ENCODE measurements around the gene MSL2.

The MSL2 gene

DNA sequence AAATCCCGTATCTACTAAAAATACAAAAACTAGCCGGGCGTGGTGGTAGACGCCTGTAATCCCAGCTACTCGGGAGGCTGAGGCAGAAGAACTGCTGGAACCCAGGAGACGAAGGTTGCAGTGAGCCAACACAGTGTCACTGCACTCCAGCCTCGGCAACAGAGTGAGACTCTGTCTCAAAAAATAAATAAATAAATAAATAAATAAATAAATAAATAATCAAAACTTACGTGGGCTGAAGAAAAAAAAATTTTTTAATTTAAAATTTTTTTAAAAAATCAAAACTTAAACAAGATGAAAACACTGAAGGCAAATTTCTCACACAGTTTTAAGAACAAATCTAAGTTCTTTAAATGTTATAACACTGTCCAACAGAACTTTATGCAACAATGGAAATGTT lies 14.4 kb downstream of the MSL2 start:
- Histone ChIP-seq H3K9me3 (ENCODE audit: low read length) (no peaks in the 10 kb centered on the region), H3F3A (ENCODE audit: insufficient read depth, low read length) (no peaks in the 10 kb centered on the region), H3K4me3 (ENCODE audit: low read depth, low read length, poor library complexity, severe bottlenecking) (no peak overlapping the region), H3K4me1 (ENCODE audit: insufficient read depth, low read length, severe bottlenecking) (peaks cover 63% of the 10 kb centered on the region), H3K4me2 (ENCODE audit: low read length) (no peak overlapping the region; the same call in 1 of the 2 replicates), H3K9ac (ENCODE audit: low read length) (no peak overlapping the region), H3K27ac (ENCODE audit: low read depth, low read length, poor library complexity, severe bottlenecking) (no peak overlapping the region), H3K9me2 (ENCODE audit: low read depth, low read length) (no peaks in the 10 kb centered on the region), H3K36me3 (ENCODE audit: insufficient read depth, low read length) (no peaks in the 10 kb centered on the region), H4K20me1 (ENCODE audit: insufficient read depth, low read length) (peaks cover 5% of the 10 kb centered on the region; the same call in 1 of the 2 replicates), H3K27me3 (ENCODE audit: insufficient read depth, low read length) (no peaks in the 10 kb centered on the region), H3K79me2 (ENCODE audit: insufficient read depth, low read length) (peaks cover 99% of the 10 kb centered on the region), H2AFZ (ENCODE audit: low read length) (no peak overlapping the region)
- TF ChIP-seq, protein P1, sequence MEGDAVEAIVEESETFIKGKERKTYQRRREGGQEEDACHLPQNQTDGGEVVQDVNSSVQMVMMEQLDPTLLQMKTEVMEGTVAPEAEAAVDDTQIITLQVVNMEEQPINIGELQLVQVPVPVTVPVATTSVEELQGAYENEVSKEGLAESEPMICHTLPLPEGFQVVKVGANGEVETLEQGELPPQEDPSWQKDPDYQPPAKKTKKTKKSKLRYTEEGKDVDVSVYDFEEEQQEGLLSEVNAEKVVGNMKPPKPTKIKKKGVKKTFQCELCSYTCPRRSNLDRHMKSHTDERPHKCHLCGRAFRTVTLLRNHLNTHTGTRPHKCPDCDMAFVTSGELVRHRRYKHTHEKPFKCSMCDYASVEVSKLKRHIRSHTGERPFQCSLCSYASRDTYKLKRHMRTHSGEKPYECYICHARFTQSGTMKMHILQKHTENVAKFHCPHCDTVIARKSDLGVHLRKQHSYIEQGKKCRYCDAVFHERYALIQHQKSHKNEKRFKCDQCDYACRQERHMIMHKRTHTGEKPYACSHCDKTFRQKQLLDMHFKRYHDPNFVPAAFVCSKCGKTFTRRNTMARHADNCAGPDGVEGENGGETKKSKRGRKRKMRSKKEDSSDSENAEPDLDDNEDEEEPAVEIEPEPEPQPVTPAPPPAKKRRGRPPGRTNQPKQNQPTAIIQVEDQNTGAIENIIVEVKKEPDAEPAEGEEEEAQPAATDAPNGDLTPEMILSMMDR (IDR thresholded peaks at IDR 0.05; ENCODE audit: low read length) = no peak

DNA sequence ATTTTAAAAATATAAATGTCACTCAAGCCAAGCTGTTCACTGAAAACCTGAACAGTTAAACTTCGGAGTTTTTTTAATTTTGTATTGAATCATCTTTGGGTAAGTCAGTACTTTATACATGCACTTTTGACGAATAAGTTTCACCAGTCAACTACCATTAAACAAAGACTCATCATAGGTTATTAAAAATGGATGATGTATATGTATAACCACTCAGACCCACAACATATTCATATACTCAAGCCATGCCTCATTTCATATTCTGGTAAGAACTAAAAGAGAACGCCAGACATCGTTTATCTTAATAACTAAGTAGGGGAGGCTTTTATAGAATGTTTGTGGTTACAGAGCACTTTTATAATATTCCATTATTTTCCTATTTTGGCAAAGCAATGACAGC lies 18.3 kb downstream of the MSL2 start:
- Histone ChIP-seq H3K27me3 (ENCODE audit: insufficient read depth, low read length) (no peaks in the 10 kb centered on the region), H3K4me3 (ENCODE audit: low read depth, low read length, poor library complexity, severe bottlenecking) (no peak overlapping the region), H3K9ac (ENCODE audit: low read length) (no peak overlapping the region), H3K9me2 (ENCODE audit: low read depth, low read length) (no peaks in the 10 kb centered on the region), H3K36me3 (ENCODE audit: insufficient read depth, low read length) (peaks cover 5% of the 10 kb centered on the region; the same call in 1 of the 2 replicates), H3K9me3 (ENCODE audit: low read length) (no peaks in the 10 kb centered on the region), H3K79me2 (ENCODE audit: insufficient read depth, low read length) (peaks cover 99% of the 10 kb centered on the region), H3K27ac (ENCODE audit: low read depth, low read length, poor library complexity, severe bottlenecking) (no peak overlapping the region), H2AFZ (ENCODE audit: low read length) (no peak overlapping the region), H3F3A (ENCODE audit: insufficient read depth, low read length) (no peaks in the 10 kb centered on the region), H4K20me1 (ENCODE audit: insufficient read depth, low read length) (peaks cover 5% of the 10 kb centered on the region; the same call in 1 of the 2 replicates), H3K4me1 (ENCODE audit: insufficient read depth, low read length, severe bottlenecking) (peaks cover 40% of the 10 kb centered on the region), H3K4me2 (ENCODE audit: low read length) (no peak overlapping the region)
- TF ChIP-seq EZH2 (IDR thresholded peaks at IDR 0.05; ENCODE audit: borderline replicate concordance, low read length) = no peak
- TF ChIP-seq, protein P1 (IDR thresholded peaks at IDR 0.05; ENCODE audit: low read length) = no peak

DNA sequence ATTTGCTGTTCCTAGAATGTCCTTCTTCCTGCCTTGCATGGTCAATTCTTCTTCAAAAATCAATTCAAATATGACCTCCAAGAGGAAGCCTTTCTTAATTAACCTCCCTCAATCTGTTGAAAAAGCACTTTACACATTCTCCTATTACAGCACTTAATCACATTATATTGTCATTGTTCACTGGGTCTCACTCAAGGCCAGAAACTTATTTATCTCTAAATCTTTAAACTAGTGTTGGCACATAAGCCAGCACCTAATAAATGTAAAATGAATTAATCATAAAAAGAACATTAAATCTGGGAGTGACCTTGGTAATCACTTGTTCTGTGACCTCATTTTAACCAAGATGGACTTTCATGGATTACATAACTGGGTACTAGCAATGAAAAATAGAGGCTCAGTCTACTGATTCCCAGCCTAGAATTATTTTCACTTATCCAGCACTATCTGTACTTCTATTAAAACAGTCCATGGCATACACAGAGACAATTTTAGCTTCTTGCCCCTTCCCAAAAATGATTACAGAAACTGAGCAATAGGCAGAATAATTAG lies 22.1 kb downstream of the MSL2 start:
- 0 out of 2 replicates have a peak, but pooled peaks cover 2% of the 10 kb centered on the region for H4K20me1 ChIP-seq (ENCODE audit: insufficient read depth, low read length)
- H3K4me3 ChIP-seq (ENCODE audit: low read depth, low read length, poor library complexity, severe bottlenecking) = no peak overlapping the region
- TF ChIP-seq EZH2 (IDR thresholded peaks at IDR 0.05; ENCODE audit: borderline replicate concordance, low read length) = no peak
- TF ChIP-seq, protein P1 (IDR thresholded peaks at IDR 0.05; ENCODE audit: low read length) = no peak
- H3K4me2 ChIP-seq (ENCODE audit: low read length) = no peak overlapping the region
- H3K36me3 ChIP-seq (ENCODE audit: insufficient read depth, low read length) = peaks cover 12% of the 10 kb centered on the region
- H3K9ac ChIP-seq (ENCODE audit: low read length) = no peak overlapping the region
- no peaks in the 10 kb centered on the region for H3K27me3 ChIP-seq (ENCODE audit: insufficient read depth, low read length)
- no peak overlapping the region for H2AFZ ChIP-seq (ENCODE audit: low read length)
- H3K79me2 ChIP-seq (ENCODE audit: insufficient read depth, low read length) = peaks cover 100% of the 10 kb centered on the region
- no peak overlapping the region for H3K27ac ChIP-seq (ENCODE audit: low read depth, low read length, poor library complexity, severe bottlenecking)
- H3F3A ChIP-seq (ENCODE audit: insufficient read depth, low read length) = no peaks in the 10 kb centered on the region
- peaks cover 11% of the 10 kb centered on the region for H3K4me1 ChIP-seq (ENCODE audit: insufficient read depth, low read length, severe bottlenecking)
- no peaks in the 10 kb centered on the region for H3K9me2 ChIP-seq (ENCODE audit: low read depth, low read length)
- no peaks in the 10 kb centered on the region for H3K9me3 ChIP-seq (ENCODE audit: low read length)

Measured in OCI-LY1 (cell line).